Measurements from ENCODE around the gene RNF5.

GRCh38 chr6:32170294-32170693 lies 7.9 kb upstream of the RNF5 start:
- TF ChIP-seq HDAC2 (IDR thresholded peaks at IDR 0.05) (no peak), POLR2A (IDR thresholded peaks at IDR 0.05; ENCODE audit: low read depth, low read length) (no peak), BCL11A (IDR thresholded peaks at IDR 0.05; ENCODE audit: low read depth, low read length) (no peak), CHD2 (IDR thresholded peaks at IDR 0.05; ENCODE audit: borderline replicate concordance, low read depth, low read length) (no peak), SIN3A (IDR thresholded peaks at IDR 0.05; ENCODE audit: low read depth, low read length) (no peak), MXI1 (IDR thresholded peaks at IDR 0.05; ENCODE audit: low read depth, low read length) (no peak), NFYB (IDR thresholded peaks at IDR 0.05; ENCODE audit: insufficient read depth, low read depth, low read length) (no peak), POLR2AphosphoS2 (IDR thresholded peaks at IDR 0.05; ENCODE audit: low read depth, low read length) (no peak), EP300 (IDR thresholded peaks at IDR 0.05; ENCODE audit: borderline replicate concordance in 1 of 2, control insufficient read depth in 1 of 2, low read depth in 2 of 2, low read length in 2 of 2) (no peak), POLR2AphosphoS5 (IDR thresholded peaks at IDR 0.05; ENCODE audit: low read length) (no peak), SREBF2 (IDR thresholded peaks at IDR 0.05; ENCODE audit: low read length) (no peak)
- TF ChIP-seq, protein P1, sequence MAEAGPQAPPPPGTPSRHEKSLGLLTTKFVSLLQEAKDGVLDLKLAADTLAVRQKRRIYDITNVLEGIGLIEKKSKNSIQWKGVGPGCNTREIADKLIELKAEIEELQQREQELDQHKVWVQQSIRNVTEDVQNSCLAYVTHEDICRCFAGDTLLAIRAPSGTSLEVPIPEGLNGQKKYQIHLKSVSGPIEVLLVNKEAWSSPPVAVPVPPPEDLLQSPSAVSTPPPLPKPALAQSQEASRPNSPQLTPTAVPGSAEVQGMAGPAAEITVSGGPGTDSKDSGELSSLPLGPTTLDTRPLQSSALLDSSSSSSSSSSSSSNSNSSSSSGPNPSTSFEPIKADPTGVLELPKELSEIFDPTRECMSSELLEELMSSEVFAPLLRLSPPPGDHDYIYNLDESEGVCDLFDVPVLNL (IDR thresholded peaks at IDR 0.05; ENCODE audit: low read depth, low read length) = no peak
- TF ChIP-seq, protein P2, sequence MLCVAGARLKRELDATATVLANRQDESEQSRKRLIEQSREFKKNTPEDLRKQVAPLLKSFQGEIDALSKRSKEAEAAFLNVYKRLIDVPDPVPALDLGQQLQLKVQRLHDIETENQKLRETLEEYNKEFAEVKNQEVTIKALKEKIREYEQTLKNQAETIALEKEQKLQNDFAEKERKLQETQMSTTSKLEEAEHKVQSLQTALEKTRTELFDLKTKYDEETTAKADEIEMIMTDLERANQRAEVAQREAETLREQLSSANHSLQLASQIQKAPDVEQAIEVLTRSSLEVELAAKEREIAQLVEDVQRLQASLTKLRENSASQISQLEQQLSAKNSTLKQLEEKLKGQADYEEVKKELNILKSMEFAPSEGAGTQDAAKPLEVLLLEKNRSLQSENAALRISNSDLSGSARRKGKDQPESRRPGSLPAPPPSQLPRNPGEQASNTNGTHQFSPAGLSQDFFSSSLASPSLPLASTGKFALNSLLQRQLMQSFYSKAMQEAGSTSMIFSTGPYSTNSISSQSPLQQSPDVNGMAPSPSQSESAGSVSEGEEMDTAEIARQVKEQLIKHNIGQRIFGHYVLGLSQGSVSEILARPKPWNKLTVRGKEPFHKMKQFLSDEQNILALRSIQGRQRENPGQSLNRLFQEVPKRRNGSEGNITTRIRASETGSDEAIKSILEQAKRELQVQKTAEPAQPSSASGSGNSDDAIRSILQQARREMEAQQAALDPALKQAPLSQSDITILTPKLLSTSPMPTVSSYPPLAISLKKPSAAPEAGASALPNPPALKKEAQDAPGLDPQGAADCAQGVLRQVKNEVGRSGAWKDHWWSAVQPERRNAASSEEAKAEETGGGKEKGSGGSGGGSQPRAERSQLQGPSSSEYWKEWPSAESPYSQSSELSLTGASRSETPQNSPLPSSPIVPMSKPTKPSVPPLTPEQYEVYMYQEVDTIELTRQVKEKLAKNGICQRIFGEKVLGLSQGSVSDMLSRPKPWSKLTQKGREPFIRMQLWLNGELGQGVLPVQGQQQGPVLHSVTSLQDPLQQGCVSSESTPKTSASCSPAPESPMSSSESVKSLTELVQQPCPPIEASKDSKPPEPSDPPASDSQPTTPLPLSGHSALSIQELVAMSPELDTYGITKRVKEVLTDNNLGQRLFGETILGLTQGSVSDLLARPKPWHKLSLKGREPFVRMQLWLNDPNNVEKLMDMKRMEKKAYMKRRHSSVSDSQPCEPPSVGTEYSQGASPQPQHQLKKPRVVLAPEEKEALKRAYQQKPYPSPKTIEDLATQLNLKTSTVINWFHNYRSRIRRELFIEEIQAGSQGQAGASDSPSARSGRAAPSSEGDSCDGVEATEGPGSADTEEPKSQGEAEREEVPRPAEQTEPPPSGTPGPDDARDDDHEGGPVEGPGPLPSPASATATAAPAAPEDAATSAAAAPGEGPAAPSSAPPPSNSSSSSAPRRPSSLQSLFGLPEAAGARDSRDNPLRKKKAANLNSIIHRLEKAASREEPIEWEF (IDR thresholded peaks at IDR 0.05; ENCODE audit: insufficient replicate concordance, low read depth, low read length) = no peak
- TF ChIP-seq, protein P3, sequence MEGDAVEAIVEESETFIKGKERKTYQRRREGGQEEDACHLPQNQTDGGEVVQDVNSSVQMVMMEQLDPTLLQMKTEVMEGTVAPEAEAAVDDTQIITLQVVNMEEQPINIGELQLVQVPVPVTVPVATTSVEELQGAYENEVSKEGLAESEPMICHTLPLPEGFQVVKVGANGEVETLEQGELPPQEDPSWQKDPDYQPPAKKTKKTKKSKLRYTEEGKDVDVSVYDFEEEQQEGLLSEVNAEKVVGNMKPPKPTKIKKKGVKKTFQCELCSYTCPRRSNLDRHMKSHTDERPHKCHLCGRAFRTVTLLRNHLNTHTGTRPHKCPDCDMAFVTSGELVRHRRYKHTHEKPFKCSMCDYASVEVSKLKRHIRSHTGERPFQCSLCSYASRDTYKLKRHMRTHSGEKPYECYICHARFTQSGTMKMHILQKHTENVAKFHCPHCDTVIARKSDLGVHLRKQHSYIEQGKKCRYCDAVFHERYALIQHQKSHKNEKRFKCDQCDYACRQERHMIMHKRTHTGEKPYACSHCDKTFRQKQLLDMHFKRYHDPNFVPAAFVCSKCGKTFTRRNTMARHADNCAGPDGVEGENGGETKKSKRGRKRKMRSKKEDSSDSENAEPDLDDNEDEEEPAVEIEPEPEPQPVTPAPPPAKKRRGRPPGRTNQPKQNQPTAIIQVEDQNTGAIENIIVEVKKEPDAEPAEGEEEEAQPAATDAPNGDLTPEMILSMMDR (IDR thresholded peaks at IDR 0.05 in 2 of 3, conservative IDR thresholded peaks at IDR 0.05 in 1 of 3; ENCODE audit: control insufficient read depth in 2 of 3, extremely low read depth in 1 of 3, insufficient read depth in 1 of 3, low read depth in 3 of 3, low read length in 3 of 3) = no peak

All from GM12878 (cell line).